ENCODE results near the gene EPSTI1. TPM values are rescaled to one million over a fixed set of nuclear protein-coding genes. Genes with fewer than 3 reads are reported as not detected.

EPSTI1 gene
- polyA plus RNA-seq, 1 donor from 2014 or later, result not detected

DNA sequence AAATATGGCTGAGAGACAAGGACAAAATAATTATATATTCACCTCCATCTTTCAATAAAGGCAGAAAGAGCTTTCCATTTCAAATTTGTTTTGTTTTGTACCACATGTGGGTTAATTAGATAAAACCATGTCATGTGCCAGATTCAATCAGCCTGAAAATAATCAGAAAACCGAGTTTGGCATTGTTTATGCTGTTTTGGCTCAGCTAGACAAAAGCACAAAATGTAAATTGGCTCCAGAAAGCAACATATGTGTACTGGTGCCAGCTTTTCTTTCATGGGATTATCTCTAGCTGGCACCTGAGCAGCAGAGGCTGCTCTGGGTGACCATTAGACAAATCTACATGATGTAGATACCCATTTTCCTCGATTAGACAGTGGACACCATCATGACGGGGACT is 22.1 kb upstream of the EPSTI1 start:
- TF ChIP-seq SMC3 (conservative IDR thresholded peaks at IDR 0.05; ENCODE audit: poor library complexity) (no peak), POLR2AphosphoS5 (IDR thresholded peaks at IDR 0.05) (no peak), TAF1 (IDR thresholded peaks at IDR 0.05; ENCODE audit: low read depth) (no peak), MXI1 (conservative IDR thresholded peaks at IDR 0.05; ENCODE audit: poor library complexity, severe bottlenecking) (no peak), RAD21 (conservative IDR thresholded peaks at IDR 0.05) (no peak), EZH2 (IDR thresholded peaks at IDR 0.05; ENCODE audit: borderline replicate concordance, insufficient read depth, low read length, poor library complexity, severe bottlenecking) (no peak), EP300 (conservative IDR thresholded peaks at IDR 0.05; ENCODE audit: poor library complexity, severe bottlenecking) (no peak)
- TF ChIP-seq, protein P1, sequence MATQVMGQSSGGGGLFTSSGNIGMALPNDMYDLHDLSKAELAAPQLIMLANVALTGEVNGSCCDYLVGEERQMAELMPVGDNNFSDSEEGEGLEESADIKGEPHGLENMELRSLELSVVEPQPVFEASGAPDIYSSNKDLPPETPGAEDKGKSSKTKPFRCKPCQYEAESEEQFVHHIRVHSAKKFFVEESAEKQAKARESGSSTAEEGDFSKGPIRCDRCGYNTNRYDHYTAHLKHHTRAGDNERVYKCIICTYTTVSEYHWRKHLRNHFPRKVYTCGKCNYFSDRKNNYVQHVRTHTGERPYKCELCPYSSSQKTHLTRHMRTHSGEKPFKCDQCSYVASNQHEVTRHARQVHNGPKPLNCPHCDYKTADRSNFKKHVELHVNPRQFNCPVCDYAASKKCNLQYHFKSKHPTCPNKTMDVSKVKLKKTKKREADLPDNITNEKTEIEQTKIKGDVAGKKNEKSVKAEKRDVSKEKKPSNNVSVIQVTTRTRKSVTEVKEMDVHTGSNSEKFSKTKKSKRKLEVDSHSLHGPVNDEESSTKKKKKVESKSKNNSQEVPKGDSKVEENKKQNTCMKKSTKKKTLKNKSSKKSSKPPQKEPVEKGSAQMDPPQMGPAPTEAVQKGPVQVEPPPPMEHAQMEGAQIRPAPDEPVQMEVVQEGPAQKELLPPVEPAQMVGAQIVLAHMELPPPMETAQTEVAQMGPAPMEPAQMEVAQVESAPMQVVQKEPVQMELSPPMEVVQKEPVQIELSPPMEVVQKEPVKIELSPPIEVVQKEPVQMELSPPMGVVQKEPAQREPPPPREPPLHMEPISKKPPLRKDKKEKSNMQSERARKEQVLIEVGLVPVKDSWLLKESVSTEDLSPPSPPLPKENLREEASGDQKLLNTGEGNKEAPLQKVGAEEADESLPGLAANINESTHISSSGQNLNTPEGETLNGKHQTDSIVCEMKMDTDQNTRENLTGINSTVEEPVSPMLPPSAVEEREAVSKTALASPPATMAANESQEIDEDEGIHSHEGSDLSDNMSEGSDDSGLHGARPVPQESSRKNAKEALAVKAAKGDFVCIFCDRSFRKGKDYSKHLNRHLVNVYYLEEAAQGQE (IDR thresholded peaks at IDR 0.05; ENCODE audit: borderline replicate concordance), result no peak
- TF ChIP-seq, protein P2, sequence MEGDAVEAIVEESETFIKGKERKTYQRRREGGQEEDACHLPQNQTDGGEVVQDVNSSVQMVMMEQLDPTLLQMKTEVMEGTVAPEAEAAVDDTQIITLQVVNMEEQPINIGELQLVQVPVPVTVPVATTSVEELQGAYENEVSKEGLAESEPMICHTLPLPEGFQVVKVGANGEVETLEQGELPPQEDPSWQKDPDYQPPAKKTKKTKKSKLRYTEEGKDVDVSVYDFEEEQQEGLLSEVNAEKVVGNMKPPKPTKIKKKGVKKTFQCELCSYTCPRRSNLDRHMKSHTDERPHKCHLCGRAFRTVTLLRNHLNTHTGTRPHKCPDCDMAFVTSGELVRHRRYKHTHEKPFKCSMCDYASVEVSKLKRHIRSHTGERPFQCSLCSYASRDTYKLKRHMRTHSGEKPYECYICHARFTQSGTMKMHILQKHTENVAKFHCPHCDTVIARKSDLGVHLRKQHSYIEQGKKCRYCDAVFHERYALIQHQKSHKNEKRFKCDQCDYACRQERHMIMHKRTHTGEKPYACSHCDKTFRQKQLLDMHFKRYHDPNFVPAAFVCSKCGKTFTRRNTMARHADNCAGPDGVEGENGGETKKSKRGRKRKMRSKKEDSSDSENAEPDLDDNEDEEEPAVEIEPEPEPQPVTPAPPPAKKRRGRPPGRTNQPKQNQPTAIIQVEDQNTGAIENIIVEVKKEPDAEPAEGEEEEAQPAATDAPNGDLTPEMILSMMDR (IDR thresholded peaks at IDR 0.05; ENCODE audit: poor library complexity, severe bottlenecking), result no peak
- Histone ChIP-seq H3K9me2 (ENCODE audit: insufficient read depth, low read length) (no peaks in the 10 kb centered on the region), H3K4me2 (ENCODE audit: low read length) (no peak overlapping the region), H3K27me3 (ENCODE audit: insufficient read depth, low read depth, low read length) (no peaks in the 10 kb centered on the region), H3K9ac (ENCODE audit: low read length) (no peak overlapping the region), H3K27ac (ENCODE audit: low read length) (no peak overlapping the region), H3F3A (ENCODE audit: insufficient read depth, low read length, poor library complexity, severe bottlenecking) (no peaks in the 10 kb centered on the region), H4K20me1 (ENCODE audit: insufficient read depth) (no peaks in the 10 kb centered on the region), H3K79me2 (replicated peaks; ENCODE audit: insufficient read depth, low read length) (no peaks in the 10 kb centered on the region), H3K9me3 (ENCODE audit: low read length) (no peaks in the 10 kb centered on the region), H2AFZ (ENCODE audit: low read depth, low read length) (no peak overlapping the region), H3K4me3 (ENCODE audit: low read length) (no peak overlapping the region), H3K36me3 (ENCODE audit: insufficient read depth, low read length) (no peaks in the 10 kb centered on the region)

DNA sequence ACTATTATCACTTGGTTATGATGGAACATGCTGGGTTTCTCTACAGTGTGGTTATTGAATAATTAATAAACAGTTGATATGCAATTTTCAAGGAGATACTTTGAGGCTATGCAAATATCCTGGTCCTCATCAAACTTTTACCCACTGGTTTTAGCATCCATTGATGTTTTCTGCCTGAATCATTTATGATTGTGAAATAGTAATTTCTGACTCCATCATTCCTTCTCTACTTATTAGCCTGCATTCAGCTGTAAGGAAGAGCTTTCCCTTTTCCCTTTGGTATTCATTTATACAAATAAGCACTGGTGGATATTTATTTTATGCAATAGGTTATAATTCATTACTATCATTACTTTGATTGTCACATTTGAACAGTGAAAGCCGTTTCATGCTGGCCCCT is 17.5 kb upstream of the EPSTI1 start:
- H3K9me2 ChIP-seq (ENCODE audit: insufficient read depth, low read length), result no peaks in the 10 kb centered on the region
- no peaks in the 10 kb centered on the region for H3K79me2 ChIP-seq (replicated peaks; ENCODE audit: insufficient read depth, low read length)
- H3K27me3 ChIP-seq (ENCODE audit: insufficient read depth, low read depth, low read length), result no peaks in the 10 kb centered on the region
- no peak for TF ChIP-seq RAD21 (conservative IDR thresholded peaks at IDR 0.05)
- TF ChIP-seq, protein P1 (IDR thresholded peaks at IDR 0.05; ENCODE audit: borderline replicate concordance), result no peak
- TF ChIP-seq POLR2AphosphoS5 (IDR thresholded peaks at IDR 0.05), result no peak
- no peak for TF ChIP-seq EP300 (conservative IDR thresholded peaks at IDR 0.05; ENCODE audit: poor library complexity, severe bottlenecking)
- no peak for TF ChIP-seq EZH2 (IDR thresholded peaks at IDR 0.05; ENCODE audit: borderline replicate concordance, insufficient read depth, low read length, poor library complexity, severe bottlenecking)
- TF ChIP-seq MXI1 (conservative IDR thresholded peaks at IDR 0.05; ENCODE audit: poor library complexity, severe bottlenecking), result no peak
- TF ChIP-seq, protein P2 (IDR thresholded peaks at IDR 0.05; ENCODE audit: poor library complexity, severe bottlenecking), result no peak
- no peak for TF ChIP-seq SMC3 (conservative IDR thresholded peaks at IDR 0.05; ENCODE audit: poor library complexity)
- TF ChIP-seq TAF1 (IDR thresholded peaks at IDR 0.05; ENCODE audit: low read depth), result no peak
- H3K9ac ChIP-seq (ENCODE audit: low read length), result no peak overlapping the region
- H4K20me1 ChIP-seq (ENCODE audit: insufficient read depth), result no peaks in the 10 kb centered on the region
- H3K27ac ChIP-seq (ENCODE audit: low read length), result no peak overlapping the region
- no peaks in the 10 kb centered on the region for H3K36me3 ChIP-seq (ENCODE audit: insufficient read depth, low read length)
- H2AFZ ChIP-seq (ENCODE audit: low read depth, low read length), result no peak overlapping the region
- no peak overlapping the region for H3K4me3 ChIP-seq (ENCODE audit: low read length)
- no peaks in the 10 kb centered on the region for H3F3A ChIP-seq (ENCODE audit: insufficient read depth, low read length, poor library complexity, severe bottlenecking)
- H3K9me3 ChIP-seq (ENCODE audit: low read length), result no peaks in the 10 kb centered on the region
- no peak overlapping the region for H3K4me2 ChIP-seq (ENCODE audit: low read length)
